ENCODE data around the gene ZNF709.
"Not testable (repeated sequence)": the region's sequence is repeated elsewhere in the genome, so short reads cannot be mapped to it uniquely, and the experiment has no call there.

ZNF709 gene

GRCh38 chr19:12484371-12485051, at the start of gene ZNF709:
ZNF709 (minus strand) TSS chr19:12484816; CDS start chr19:12484657, 159 bp downstream.
- DNase-seq = peak; percentile 87

- DNase-seq = no peak
These were observed 42.6 kb upstream of the ZNF709 start for GRCh38 chr19:12527034-12527836.

- no peak for DNase-seq
These were observed 41.9 kb upstream of the ZNF709 start for GRCh38 chr19:12526542-12526941.

GRCh38 chr19:12521996-12522395, 37.4 kb upstream of the ZNF709 start:
- DNase-seq = no peak

- DNase-seq = no peak
These were observed 29.0 kb upstream of the ZNF709 start for GRCh38 chr19:12513531-12514061.

GRCh38 chr19:12497032-12497431, 12.4 kb upstream of the ZNF709 start:
- DNase-seq = no peak

GRCh38 chr19:12496480-12496879, 11.9 kb upstream of the ZNF709 start:
- no peak for DNase-seq

- peak; percentile 52 for DNase-seq
These were observed 10.6 kb upstream of the ZNF709 start for GRCh38 chr19:12495002-12495802.

GRCh38 chr19:12494260-12494860, 9.7 kb upstream of the ZNF709 start:
- no peak for DNase-seq

GRCh38 chr19:12486265-12486783, 1.7 kb upstream of the ZNF709 start:
- not testable (repeated sequence) for DNase-seq

GRCh38 chr19:12485571-12485970, 955 bp upstream of the ZNF709 start:
- no peak for DNase-seq

- DNase-seq = no peak
These were observed 418 bp upstream of the ZNF709 start for GRCh38 chr19:12485052-12485416.

GRCh38 chr19:12484011-12484370, 625 bp downstream of the ZNF709 start:
- no peak for DNase-seq

- DNase-seq = peak; percentile 36
These were observed 2.1 kb downstream of the ZNF709 start for GRCh38 chr19:12482509-12482886.

GRCh38 chr19:12481781-12482508, 2.7 kb downstream of the ZNF709 start:
- no peak for DNase-seq

GRCh38 chr19:12478234-12478941, 6.2 kb downstream of the ZNF709 start:
- DNase-seq = no peak

- not testable (repeated sequence) for DNase-seq
These were observed 17.0 kb downstream of the ZNF709 start for GRCh38 chr19:12467651-12468050.

- DNase-seq = no peak
These were observed 19.4 kb downstream of the ZNF709 start for GRCh38 chr19:12465211-12465610.

GRCh38 chr19:12464769-12465168, 19.8 kb downstream of the ZNF709 start:
- no peak for DNase-seq

- DNase-seq = not testable (repeated sequence)
These were observed 20.5 kb downstream of the ZNF709 start for GRCh38 chr19:12464139-12464538.

- no peak for DNase-seq
These were observed 31.1 kb downstream of the ZNF709 start for GRCh38 chr19:12453495-12453894.

All from GDM1 (cell line).